ENCODE data around the gene PSPN.
"Not testable (repeated sequence)": the region's sequence is repeated elsewhere in the genome, so short reads cannot be mapped to it uniquely, and the experiment has no call there.

PSPN gene

GRCh38 chr19:6402837-6403608, 27.3 kb upstream of the PSPN start:
- DNase-seq (ENCODE audit: low spot score): no peak

- DNase-seq (ENCODE audit: low spot score): no peak
Observed at GRCh38 chr19:6402058-6402457, 26.3 kb upstream of the PSPN start.

GRCh38 chr19:6400062-6400944, 24.6 kb upstream of the PSPN start:
- DNase-seq (ENCODE audit: low spot score): not testable (repeated sequence)

GRCh38 chr19:6396305-6396704, 20.6 kb upstream of the PSPN start:
- no peak for DNase-seq (ENCODE audit: low spot score)

GRCh38 chr19:6394831-6395230, 19.1 kb upstream of the PSPN start:
- DNase-seq (ENCODE audit: low spot score): no peak

- no peak for DNase-seq (ENCODE audit: low spot score)
Observed at GRCh38 chr19:6393983-6394412, 18.3 kb upstream of the PSPN start.

- peak; percentile 97 for DNase-seq (ENCODE audit: low spot score)
Observed at GRCh38 chr19:6393074-6393982, 17.6 kb upstream of the PSPN start, which contains the start of gene GTF2F1. Gene GTF2F1 (minus strand): TSS chr19:6393164. CDS start chr19:6392995, 169 bp downstream.

- no peak for DNase-seq (ENCODE audit: low spot score)
Observed at GRCh38 chr19:6392221-6393073, 16.7 kb upstream of the PSPN start.

- no peak for DNase-seq (ENCODE audit: low spot score)
Observed at GRCh38 chr19:6387372-6387771, 11.6 kb upstream of the PSPN start.

- DNase-seq (ENCODE audit: low spot score): no peak
Observed at GRCh38 chr19:6384381-6384780, 8.6 kb upstream of the PSPN start.

GRCh38 chr19:6383188-6383587, 7.5 kb upstream of the PSPN start:
- no peak for DNase-seq (ENCODE audit: low spot score)

- no peak for DNase-seq (ENCODE audit: low spot score)
Observed at GRCh38 chr19:6381030-6381750, 5.5 kb upstream of the PSPN start.

GRCh38 chr19:6379744-6380143, 4.0 kb upstream of the PSPN start:
- no peak for DNase-seq (ENCODE audit: low spot score)

- no peak for DNase-seq (ENCODE audit: low spot score)
Observed at GRCh38 chr19:6378486-6378885, 2.8 kb upstream of the PSPN start.

GRCh38 chr19:6378041-6378440, 2.3 kb upstream of the PSPN start:
- DNase-seq (ENCODE audit: low spot score): no peak

- DNase-seq (ENCODE audit: low spot score): no peak
Observed at GRCh38 chr19:6376512-6377190, 918 bp upstream of the PSPN start.

- no peak for DNase-seq (ENCODE audit: low spot score)
Observed at GRCh38 chr19:6374711-6375410, 872 bp downstream of the PSPN start.

- DNase-seq (ENCODE audit: low spot score): no peak
Observed at GRCh38 chr19:6374161-6374709, 1.5 kb downstream of the PSPN start.

GRCh38 chr19:6373813-6374108, 2.0 kb downstream of the PSPN start:
- DNase-seq (ENCODE audit: low spot score): no peak
